Body of pancreas (tissue), 4 donors: ENCODE measurements around the gene SLC1A7. TPM values are rescaled to one million over a fixed set of nuclear protein-coding genes. Genes with fewer than 3 reads are reported as not detected.

Experiments
- ATAC-seq: fragments of 150-250 bp; one replicate; pipeline ENCODE4 v1.9.1; 2016
- DNase-seq, 4 donors: peaks; one replicate each; pipeline ENCODE4 v3.0.0-alpha.2; 2019
- H3K27ac ChIP-seq, 4 donors: fragments of 200-600 bp; sonication (generic); 1 replicate in 3 of 4; 2 replicates in 1 of 4; pipeline versions ENCODE4 v1.5.1 to v1.6.1; 2016 to 2019; ENCODE audit warnings: mild to moderate bottlenecking in 1 of 4, mixed read lengths in 1 of 4, moderate library complexity in 1 of 4
- H3K27me3 ChIP-seq, 2 donors: fragments of 200-600 bp; sonication (generic); one replicate each; pipeline ENCODE4 v1.6.0; 2016; ENCODE audit warnings: mild to moderate bottlenecking in 1 of 2
- H3K36me3 ChIP-seq, 2 donors: fragments of 200-600 bp; sonication (generic); replicated peaks in 1 of 2; 2 replicates each; pipeline ENCODE4 v1.5.1; 2016; ENCODE audit warnings: low read depth in 2 of 2; ENCODE audit not compliant: insufficient read depth in 1 of 2
- H3K4me1 ChIP-seq: fragments of 200-600 bp; sonication (generic); one replicate; pipeline ENCODE4 v1.6.0; 2016
- H3K4me3 ChIP-seq, 2 donors: fragments of 200-600 bp; sonication (generic); 1 replicate in 1 of 2; 2 replicates in 1 of 2; pipeline ENCODE4 v1.5.1; 2016 to 2019
- H3K9me3 ChIP-seq, 3 donors: fragments of 200-600 bp; sonication (generic); 1 replicate in 2 of 3; 2 replicates in 1 of 3; pipeline ENCODE4 v1.5.1; 2016
- CTCF ChIP-seq, 7 experiments: fragments of 450-650 bp in 4 of 7; fragments of 200-600 bp in 3 of 7; sonication (generic) in 3 of 7; IDR thresholded peaks; one replicate each; pipeline ENCODE4 v1.5.1; 2016 to 2019; ENCODE audit warnings: antibody characterized with exemption in 7 of 7
- POLR2A ChIP-seq, 3 donors: fragments of 450-650 bp; IDR thresholded peaks; one replicate each; pipeline ENCODE4 v1.6.1; 2016; ENCODE audit warnings: antibody characterized with exemption in 3 of 3, mild to moderate bottlenecking in 2 of 3
- WGBS, 2 donors: methylation state at CpG; one replicate each; pipeline ENCODE4 v1.1.5; 2017; 5-methylcytosine and 5-hydroxymethylcytosine counted together
- intact Hi-C: fragments of 100-400 bp; cut with DNase I; formaldehyde crosslinking; loops from one replicate; pipeline ENCODE4 v1.15.1; 2023
- total RNA-seq, 2 donors: library from RNA; depleted of rRNA; stranded (reverse); fragments of >200 nt; gene quantifications; one replicate each; pipeline ENCODE4 v1.1.0, GENCODE V29; 2016

Gene SLC1A7
- total RNA-seq, 2 donors from 2014 or later, result not detected

GRCh38 chr1:53091841-53092645, 50.4 kb downstream of the SLC1A7 start:
- Histone ChIP-seq H3K9me3 (no peaks in the 10 kb centered on the region), H3K27me3 (no peaks in the 10 kb centered on the region), H3K27ac (no peak overlapping the region), H3K36me3 (no peaks in the 10 kb centered on the region), H3K4me3 (no peak overlapping the region), H3K4me1 (peaks cover 5% of the 10 kb centered on the region)
- intact Hi-C loops, result no loop called here
- TF ChIP-seq POLR2A (IDR thresholded peaks at IDR 0.05) (no peak), CTCF (IDR thresholded peaks at IDR 0.05) (no peak)
- peak; percentile 55 for ATAC-seq
- peak; percentile 50 to 83 (median 68) for DNase-seq
- 57 to 73% methylated on average over 18 to 26 of the region's 26 CpGs for WGBS, 2 donors

GRCh38 chr1:53090227-53091147, 52.0 kb downstream of the SLC1A7 start:
- Histone ChIP-seq H3K4me3 (no peak overlapping the region), H3K27me3 (no peaks in the 10 kb centered on the region), H3K9me3 (no peaks in the 10 kb centered on the region), H3K27ac (no peak overlapping the region), H3K36me3 (no peaks in the 10 kb centered on the region), H3K4me1 (peaks cover 5% of the 10 kb centered on the region)
- DNase-seq (no peak), ATAC-seq (no peak)
- 81 to 89% methylated on average over 19 to 27 of the region's 37 CpGs for WGBS, 2 donors
- no peak for TF ChIP-seq CTCF (IDR thresholded peaks at IDR 0.05)
- no peak for TF ChIP-seq POLR2A (IDR thresholded peaks at IDR 0.05)
- intact Hi-C loops, result no loop called here

- Histone ChIP-seq H3K36me3 (no peaks in the 10 kb centered on the region), H3K4me1 (peaks cover 5% of the 10 kb centered on the region), H3K4me3 (no peak overlapping the region), H3K27me3 (no peaks in the 10 kb centered on the region), H3K9me3 (no peaks in the 10 kb centered on the region), H3K27ac (no peak overlapping the region)
- intact Hi-C loops, result no loop called here
- no peak for TF ChIP-seq POLR2A (IDR thresholded peaks at IDR 0.05)
- no peak for TF ChIP-seq CTCF (IDR thresholded peaks at IDR 0.05)
- ATAC-seq (no peak), DNase-seq (no peak)
- 79 to 85% methylated on average over 9 to 11 of the region's 11 CpGs for WGBS, 2 donors
These were observed 52.8 kb downstream of the SLC1A7 start for GRCh38 chr1:53089478-53090226.

GRCh38 chr1:53088616-53089300, 53.7 kb downstream of the SLC1A7 start:
- no peak for DNase-seq
- no peak for ATAC-seq
- whole genome bisulfite sequencing, 2 donors, result 86 to 90% methylated on average over 17 to 19 of the region's 19 CpGs

More at GRCh38 chr1:53088616-53089300, 53.7 kb downstream of the SLC1A7 start:
- Histone ChIP-seq H3K27me3 (no peaks in the 10 kb centered on the region), H3K4me1 (peaks cover 5% of the 10 kb centered on the region), H3K27ac (no peak overlapping the region), H3K4me3 (no peak overlapping the region), H3K36me3 (no peaks in the 10 kb centered on the region), H3K9me3 (no peaks in the 10 kb centered on the region)
- TF ChIP-seq CTCF (IDR thresholded peaks at IDR 0.05) (no peak), POLR2A (IDR thresholded peaks at IDR 0.05) (no peak)
- intact Hi-C loops, result no loop called here
